Thymus (tissue), 11 donors: Measurements from ENCODE around the gene NTRK1. TPM values are rescaled to one million over a fixed set of nuclear protein-coding genes. Genes with fewer than 3 reads are reported as not detected.

Experiments used
- DNase-seq, 9 donors: peaks; one replicate each; pipeline ENCODE4 v3.0.0-alpha.2; 2013; ENCODE audit warnings: low spot score in 9 of 9, low read depth in 6 of 9, missing footprints in 1 of 9
- H3K27ac ChIP-seq, 2 donors: one replicate each; pipeline ENCODE4 v1.5.1; 2013; ENCODE audit warnings: control low read depth in 1 of 2, low read depth in 1 of 2, low read length in 1 of 2, mild to moderate bottlenecking in 1 of 2, moderate library complexity in 1 of 2
- H3K27me3 ChIP-seq, 2 donors: one replicate each; pipeline ENCODE4 v1.5.1; 2013; ENCODE audit warnings: low read length in 1 of 2; ENCODE audit not compliant: control insufficient read depth in 2 of 2, insufficient read depth in 1 of 2
- H3K36me3 ChIP-seq, 2 donors: one replicate each; pipeline ENCODE4 v1.5.1; 2013; ENCODE audit warnings: low read length in 1 of 2, mild to moderate bottlenecking in 1 of 2, moderate library complexity in 1 of 2; ENCODE audit not compliant: control insufficient read depth in 2 of 2, insufficient read depth in 2 of 2
- H3K4me1 ChIP-seq, 2 donors: one replicate each; pipeline ENCODE4 v1.5.1; 2013; ENCODE audit warnings: low read length in 2 of 2; ENCODE audit not compliant: control insufficient read depth in 2 of 2, insufficient read depth in 2 of 2
- H3K4me3 ChIP-seq, 2 donors: one replicate each; pipeline ENCODE4 v1.5.1; 2013; ENCODE audit warnings: low read length in 2 of 2, control low read depth in 1 of 2, mild to moderate bottlenecking in 1 of 2
- H3K9me3 ChIP-seq, 2 donors: one replicate each; pipeline ENCODE4 v1.5.1; 2013; ENCODE audit warnings: low read length in 1 of 2, mild to moderate bottlenecking in 1 of 2; ENCODE audit not compliant: control insufficient read depth in 2 of 2, insufficient read depth in 1 of 2
- WGBS: extraction: QIAGEN DNeasy Blood & Tissue Kit; methylation state at CpG from one replicate; pipeline ENCODE4 v1.1.7; 2013; 5-methylcytosine and 5-hydroxymethylcytosine counted together
- polyA plus RNA-seq: library from polyadenylated mRNA; stranded (reverse); fragments of 200-250 nt; gene quantifications from one replicate; pipeline ENCODE4 v1.2.3, GENCODE V29; 2013
- total RNA-seq: library from RNA; stranded (reverse); fragments of 120-200 nt; gene quantifications from one replicate; pipeline ENCODE4 v1.2.4, GENCODE V29; 2013
- donor health status: healthy.

Gene NTRK1
- total and polyA plus RNA-seq, 2 donors = 1.6 to 3.1 TPM

DNA sequence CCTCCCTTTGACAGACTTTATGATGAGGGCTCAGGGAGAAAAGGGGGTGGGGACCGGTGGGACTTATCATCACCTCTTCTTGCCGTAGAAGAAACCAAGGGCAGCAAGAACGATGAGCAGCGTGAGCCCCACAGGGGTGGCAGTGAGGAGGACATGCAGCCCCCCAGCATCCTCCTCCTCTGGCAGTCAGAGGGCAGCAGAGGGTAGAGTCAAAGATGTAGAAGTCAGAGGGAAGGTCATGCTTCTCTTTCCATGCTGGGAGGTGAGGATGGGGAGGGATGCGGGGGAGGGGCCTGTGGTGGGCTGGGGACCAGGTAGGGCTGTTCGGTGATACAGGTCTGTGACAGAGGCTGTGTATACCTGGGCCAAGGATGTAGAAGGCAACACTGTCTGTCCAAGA is 16.6 kb upstream of the NTRK1 start:
- peaks cover 51 to 100% of the 10 kb centered on the region in 2 donors for H3K27me3 ChIP-seq

DNA sequence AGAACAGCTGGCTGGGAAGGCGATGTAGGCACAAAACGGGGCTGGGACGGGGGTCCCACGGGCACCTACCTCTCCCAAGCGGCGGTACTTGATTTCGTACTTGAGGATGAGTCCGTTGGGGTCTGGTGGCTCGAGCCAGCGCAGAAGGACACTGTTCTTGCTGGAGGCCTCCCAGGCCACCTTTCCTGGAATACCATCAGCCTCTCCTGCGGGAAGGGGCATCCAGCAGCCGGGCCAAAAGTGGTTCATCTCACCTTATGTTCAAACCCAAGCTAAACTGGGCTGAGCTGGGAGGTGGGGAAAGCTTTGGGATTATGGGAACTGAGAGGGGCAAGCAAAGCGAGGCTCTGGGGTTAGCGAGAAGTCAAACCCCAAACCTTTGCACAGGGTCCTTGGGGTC is 16.0 kb upstream of the NTRK1 start:
- Histone ChIP-seq H3K27ac (no peak overlapping the region), H3K4me3 (no peak overlapping the region), H3K4me1 (peaks cover 0 to 21% of the 10 kb centered on the region in 2 donors), H3K9me3 (peaks cover 0 to 12% of the 10 kb centered on the region in 2 donors), H3K36me3 (no peaks in the 10 kb centered on the region), H3K27me3 (peaks cover 55 to 100% of the 10 kb centered on the region in 2 donors)
- WGBS = 28% methylated on average over 14 of the region's 14 CpGs
- no peak for DNase-seq

More for the DNA sequence above, 16.6 kb upstream of the NTRK1 start:
- no peak for DNase-seq
- H3K4me1 ChIP-seq = peaks cover 0 to 21% of the 10 kb centered on the region in 2 donors
- WGBS = 41% methylated on average over 6 of the region's 6 CpGs
- H3K4me3 ChIP-seq = no peak overlapping the region
- H3K36me3 ChIP-seq = no peaks in the 10 kb centered on the region
- peaks cover 0 to 12% of the 10 kb centered on the region in 2 donors for H3K9me3 ChIP-seq
- H3K27ac ChIP-seq = no peak overlapping the region

DNA sequence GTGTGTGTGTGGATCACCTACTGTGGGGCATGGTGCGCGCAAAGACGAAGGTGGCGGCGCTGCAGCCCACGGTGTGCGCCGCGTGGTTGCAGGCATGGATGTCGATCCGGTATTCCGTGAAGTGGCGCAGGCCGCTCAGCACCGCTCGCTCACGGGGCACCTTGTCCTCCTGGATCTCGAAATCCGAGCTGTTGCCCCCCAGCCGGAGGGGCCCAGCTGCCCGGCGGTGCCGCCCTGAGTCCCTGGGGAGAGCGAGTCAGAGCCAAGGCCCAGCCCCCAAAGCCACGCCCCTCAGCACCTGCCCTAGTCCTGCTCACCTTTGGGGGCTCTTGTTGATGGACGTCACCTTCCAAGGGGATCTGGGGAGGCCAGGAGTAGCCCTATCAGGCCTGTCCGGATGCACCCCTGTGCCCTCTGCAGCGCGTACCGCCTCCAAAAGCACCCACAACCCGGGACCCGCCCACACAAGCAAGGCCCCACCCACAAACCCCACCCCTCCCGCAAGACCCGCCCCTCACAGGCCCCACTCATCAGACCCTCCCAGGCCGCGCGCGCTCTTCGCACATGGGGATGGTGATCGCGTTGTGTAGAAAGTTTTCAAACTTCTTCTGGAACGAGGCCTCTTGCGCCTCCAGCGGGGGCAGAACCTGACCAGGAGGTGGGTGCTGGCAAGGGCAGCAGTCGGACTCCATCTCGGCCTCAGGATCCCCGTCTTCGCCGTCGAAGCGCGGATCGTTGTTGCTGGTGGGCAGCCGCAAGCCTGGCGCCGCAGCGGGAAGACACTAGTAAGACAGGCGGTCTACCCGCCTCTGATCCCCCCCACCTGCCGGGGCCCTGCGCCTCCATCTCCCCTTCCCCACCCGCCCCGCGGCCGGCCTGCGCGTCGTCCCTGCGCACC is 15.4 kb upstream of the NTRK1 start:
- H3K9me3 ChIP-seq = peaks cover 0 to 12% of the 10 kb centered on the region in 2 donors
- WGBS = 12% methylated on average over 69 of the region's 69 CpGs
- peaks cover 0 to 21% of the 10 kb centered on the region in 2 donors for H3K4me1 ChIP-seq
- H3K27ac ChIP-seq = no peak overlapping the region
- DNase-seq = peak in 5 of 9 donors; percentile 18 to 59 (median 39)
- no peaks in the 10 kb centered on the region for H3K36me3 ChIP-seq
- peaks cover 55 to 100% of the 10 kb centered on the region in 2 donors for H3K27me3 ChIP-seq
- H3K4me3 ChIP-seq = no peak overlapping the region

DNA sequence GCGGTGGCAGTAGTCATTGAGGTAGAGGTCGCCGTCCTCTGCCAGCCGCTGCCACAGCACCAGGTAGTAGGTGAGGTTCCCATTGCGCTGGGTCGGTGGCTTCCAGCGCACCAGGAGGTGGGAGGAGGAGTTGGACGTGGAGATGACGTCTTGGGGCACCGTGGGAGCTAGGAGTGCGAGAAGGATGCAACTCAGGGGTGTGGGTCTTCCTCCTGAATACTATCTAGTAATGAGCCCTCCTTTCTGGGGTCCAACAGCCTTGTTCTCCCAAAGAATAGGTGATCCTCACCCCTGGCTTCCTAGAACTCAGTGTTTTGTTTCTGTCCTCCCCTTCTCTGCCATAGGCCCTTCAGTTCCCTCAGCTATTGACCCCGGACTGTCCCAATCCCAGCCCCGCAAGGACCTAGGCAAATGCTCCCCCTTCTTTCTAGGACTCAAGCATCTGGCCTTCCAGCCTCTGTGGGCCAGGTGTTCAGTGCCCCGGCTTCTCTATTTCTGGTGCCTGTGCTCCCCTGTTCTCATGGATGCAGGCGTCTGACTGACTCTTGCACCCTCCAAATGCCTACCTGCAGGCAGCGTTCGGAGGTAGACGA is 14.6 kb upstream of the NTRK1 start:
- 55% methylated on average over 18 of the region's 18 CpGs for WGBS
- H3K27me3 ChIP-seq = peaks cover 55 to 96% of the 10 kb centered on the region in 2 donors
- H3K36me3 ChIP-seq = no peaks in the 10 kb centered on the region
- H3K27ac ChIP-seq = no peak overlapping the region
- no peak overlapping the region for H3K4me3 ChIP-seq
- peaks cover 0 to 21% of the 10 kb centered on the region in 2 donors for H3K4me1 ChIP-seq
- DNase-seq = no peak
- peaks cover 0 to 12% of the 10 kb centered on the region in 2 donors for H3K9me3 ChIP-seq

DNA sequence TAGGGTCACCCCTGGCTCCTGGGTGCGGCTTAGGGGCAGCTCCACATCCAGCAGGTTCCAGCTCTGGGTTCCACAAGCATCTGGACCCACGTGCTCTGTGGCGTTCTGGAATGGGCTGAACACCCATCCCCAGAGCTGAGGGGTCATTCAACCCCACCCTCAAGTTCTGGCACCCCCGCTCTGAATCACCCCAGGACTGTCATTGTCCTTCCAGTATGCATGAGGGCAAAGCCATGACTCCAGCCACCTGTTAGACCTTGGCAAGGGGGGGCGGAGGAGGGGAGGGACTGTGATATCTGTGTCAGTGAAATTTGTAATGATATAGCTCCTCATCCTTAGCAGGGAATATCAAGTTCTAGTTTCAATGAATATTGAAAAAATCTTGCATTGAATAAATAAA is 14.0 kb upstream of the NTRK1 start:
- Histone ChIP-seq H3K27ac (no peak overlapping the region), H3K4me3 (no peak overlapping the region), H3K4me1 (peaks cover 0 to 21% of the 10 kb centered on the region in 2 donors), H3K27me3 (peaks cover 51 to 96% of the 10 kb centered on the region in 2 donors), H3K9me3 (peaks cover 0 to 12% of the 10 kb centered on the region in 2 donors), H3K36me3 (no peaks in the 10 kb centered on the region)
- DNase-seq = no peak
- 92% methylated on average over 5 of the region's 5 CpGs for WGBS

DNA sequence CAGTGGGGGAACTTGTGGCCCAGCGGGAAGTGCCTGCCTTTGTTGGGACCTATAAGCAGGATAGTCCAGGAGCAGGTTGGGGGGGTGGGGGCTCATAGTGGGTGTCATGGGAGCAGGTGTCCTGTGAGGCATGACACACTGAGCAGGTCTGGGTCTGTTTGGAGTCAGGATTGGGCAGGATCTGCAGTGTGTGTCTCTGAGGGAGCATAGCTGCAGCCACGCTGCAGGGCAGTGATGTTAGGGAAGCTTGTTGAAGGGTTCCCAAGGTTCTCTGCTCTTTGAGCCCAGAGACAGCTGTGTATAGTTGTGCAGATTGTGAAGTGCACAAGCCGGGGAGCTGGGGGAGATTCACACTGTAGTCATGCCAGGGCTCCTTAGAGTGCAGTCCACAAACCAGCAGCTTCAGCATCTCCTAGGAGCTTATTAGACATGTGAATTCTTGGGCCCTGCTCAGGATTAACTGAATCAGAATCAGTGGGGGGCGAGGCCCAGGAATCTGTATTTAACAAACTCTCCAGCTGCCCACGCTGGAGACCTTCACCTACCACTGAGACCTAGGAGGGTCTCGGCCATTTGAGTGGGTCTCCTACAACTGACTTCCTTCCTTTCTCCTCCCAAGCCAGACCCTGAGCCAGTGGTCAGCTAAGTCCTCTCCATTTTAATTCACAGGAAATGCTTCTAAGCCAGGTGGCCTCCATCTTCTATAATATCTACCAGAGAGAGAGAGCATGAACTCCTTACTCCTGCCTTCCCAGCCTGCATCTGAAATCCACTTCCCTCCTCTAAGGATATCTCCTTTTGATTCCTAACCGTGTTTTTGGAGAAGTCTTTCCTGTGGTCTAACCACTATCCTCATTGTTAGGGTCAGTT is 12.8 kb upstream of the NTRK1 start:
- H3K4me3 ChIP-seq = no peak overlapping the region
- H3K36me3 ChIP-seq = no peaks in the 10 kb centered on the region
- H3K4me1 ChIP-seq = peaks cover 0 to 21% of the 10 kb centered on the region in 2 donors
- WGBS = 78% methylated on average over 7 of the region's 7 CpGs
- peaks cover 0 to 12% of the 10 kb centered on the region in 2 donors for H3K9me3 ChIP-seq
- no peak overlapping the region for H3K27ac ChIP-seq
- H3K27me3 ChIP-seq = peaks cover 51 to 96% of the 10 kb centered on the region in 2 donors
- DNase-seq = no peak

DNA sequence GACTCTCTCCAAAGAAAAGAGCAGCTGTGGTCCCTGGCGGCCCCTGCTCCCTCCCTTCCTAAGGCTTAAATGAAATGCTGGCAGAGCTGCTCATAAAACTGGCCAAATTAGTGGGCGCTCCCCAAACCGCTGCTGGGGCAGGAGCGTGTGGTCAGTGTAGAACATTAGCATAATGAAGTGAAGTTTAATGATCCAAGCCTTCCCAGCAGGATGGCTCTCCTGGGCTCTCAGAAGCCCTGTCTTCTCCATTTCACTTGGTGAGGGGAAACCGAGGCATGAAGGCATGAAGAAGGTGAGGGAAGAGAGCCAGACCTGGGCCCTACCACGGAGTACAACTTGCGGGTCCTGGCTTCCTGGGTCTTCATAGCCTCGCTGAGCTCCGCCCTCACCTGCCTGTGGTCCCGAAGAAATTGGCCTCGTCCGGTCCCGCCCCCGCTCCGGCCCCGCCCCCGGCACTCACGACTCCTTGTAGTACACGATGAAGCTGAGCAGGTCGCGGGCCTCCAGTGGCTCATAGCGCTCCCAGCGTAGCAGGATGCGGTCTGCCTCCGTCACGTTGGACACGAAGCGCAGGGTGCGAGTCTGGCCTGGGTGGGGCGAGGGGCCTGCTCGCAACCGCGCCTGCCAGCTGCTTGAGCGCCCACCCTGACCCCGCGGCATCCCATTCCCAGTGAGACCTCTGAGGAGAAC is 12.1 kb upstream of the NTRK1 start:
- no peaks in the 10 kb centered on the region for H3K36me3 ChIP-seq
- no peak overlapping the region for H3K4me3 ChIP-seq
- peaks cover 0 to 21% of the 10 kb centered on the region in 2 donors for H3K4me1 ChIP-seq
- WGBS = 11% methylated on average over 36 of the region's 36 CpGs
- H3K9me3 ChIP-seq = peaks cover 0 to 12% of the 10 kb centered on the region in 2 donors
- H3K27ac ChIP-seq = no peak overlapping the region
- peak in 5 of 9 donors; percentile 18 to 74 (median 37) for DNase-seq
- peaks cover 48 to 94% of the 10 kb centered on the region in 2 donors for H3K27me3 ChIP-seq

DNA sequence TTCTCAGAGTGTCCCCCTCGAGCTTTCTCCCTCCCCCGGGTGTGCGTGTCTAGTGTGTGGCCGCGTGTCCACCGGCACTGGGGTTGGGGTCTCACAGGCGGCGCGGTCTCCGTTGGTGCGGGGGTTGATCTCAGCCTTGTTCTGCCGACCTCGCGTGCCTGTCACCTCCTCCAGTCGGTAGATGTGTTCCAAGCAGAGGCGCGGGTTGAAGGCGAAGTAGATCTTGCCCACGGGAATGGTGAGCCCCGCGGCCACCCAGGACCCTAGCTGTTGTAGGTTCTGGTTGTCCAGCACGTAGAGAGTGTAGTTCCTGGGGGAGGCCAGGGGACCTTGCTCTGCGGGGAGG is 11.5 kb upstream of the NTRK1 start:
- 28% methylated on average over 23 of the region's 23 CpGs for WGBS
- no peak for DNase-seq
- no peak overlapping the region for H3K27ac ChIP-seq
- no peak overlapping the region for H3K4me3 ChIP-seq
- H3K27me3 ChIP-seq = peaks cover 48 to 94% of the 10 kb centered on the region in 2 donors
- H3K9me3 ChIP-seq = peaks cover 0 to 12% of the 10 kb centered on the region in 2 donors
- no peaks in the 10 kb centered on the region for H3K36me3 ChIP-seq
- peaks cover 0 to 21% of the 10 kb centered on the region in 2 donors for H3K4me1 ChIP-seq
